Muscle layer of colon (tissue), 2 donors: Measurements from ENCODE around the gene OR11A1.

ENCODE experiments used
- H3K27ac ChIP-seq: one replicate; pipeline ENCODE4 v1.7.0; 2013; ENCODE audit warnings: low read depth, mild to moderate bottlenecking, low read length, moderate library complexity
- H3K27me3 ChIP-seq, 2 donors: one replicate each; pipeline ENCODE4 v1.7.0; 2013; ENCODE audit warnings: low read length in 2 of 2, mild to moderate bottlenecking in 2 of 2; ENCODE audit not compliant: insufficient read depth in 2 of 2, control insufficient read depth in 1 of 2
- H3K36me3 ChIP-seq: one replicate; pipeline ENCODE4 v1.7.0; 2013; ENCODE audit warnings: mild to moderate bottlenecking, low read length; ENCODE audit not compliant: insufficient read depth
- H3K4me1 ChIP-seq: one replicate; pipeline ENCODE4 v1.7.0; 2013; ENCODE audit warnings: mild to moderate bottlenecking, low read length; ENCODE audit not compliant: insufficient read depth
- H3K4me3 ChIP-seq, 2 donors: one replicate each; pipeline ENCODE4 v1.7.0; 2013; ENCODE audit warnings: low read length in 2 of 2, low read depth in 1 of 2, mild to moderate bottlenecking in 1 of 2, moderate library complexity in 1 of 2
- H3K9ac ChIP-seq: one replicate; pipeline ENCODE4 v1.7.0; 2013; ENCODE audit warnings: low read length
- H3K9me3 ChIP-seq: one replicate; pipeline ENCODE4 v1.7.0; 2013; ENCODE audit warnings: mild to moderate bottlenecking, low read length
- donor health status: abdominal sarcoma.
- donor health status: Adenocarcinoma of cecum.

Gene OR11A1

GRCh38 chr6:29456971-29457370, at the start of gene OR11A1, which contains the start of gene OR2H1:
TSS of gene OR11A1 (minus strand) at chr6:29457071. CDS start at chr6:29427641, 29,430 bp downstream.
TSS of gene OR2H1 (plus strand) at chr6:29457155. CDS start at chr6:29461770, 4,615 bp downstream.
- H3K36me3 ChIP-seq: no peaks in the 10 kb centered on the region
- H3K9ac ChIP-seq: no peak within 1 kb of the TSS
- H3K4me1 ChIP-seq: no peaks in the 10 kb centered on the region
- no peaks in the 10 kb centered on the region for H3K9me3 ChIP-seq
- H3K27me3 ChIP-seq: no peaks in the 10 kb centered on the region
- no peak within 1 kb of the TSS for H3K4me3 ChIP-seq
- no peak within 1 kb of the TSS for H3K27ac ChIP-seq

- no peak overlapping the region for H3K27ac ChIP-seq
- no peaks in the 10 kb centered on the region for H3K4me1 ChIP-seq
- H3K27me3 ChIP-seq: peaks cover 0 to 7% of the 10 kb centered on the region in 2 donors
- H3K4me3 ChIP-seq: no peak overlapping the region
- no peak overlapping the region for H3K9ac ChIP-seq
- no peaks in the 10 kb centered on the region for H3K36me3 ChIP-seq
- H3K9me3 ChIP-seq: no peaks in the 10 kb centered on the region
Observed at GRCh38 chr6:29506446-29507067, 49.7 kb upstream of the OR11A1 start.

- Histone ChIP-seq H3K4me3 (no peak overlapping the region), H3K9me3 (no peaks in the 10 kb centered on the region)
Observed at GRCh38 chr6:29505808-29506207, 48.9 kb upstream of the OR11A1 start.

GRCh38 chr6:29504961-29505360, 48.1 kb upstream of the OR11A1 start:
- Histone ChIP-seq H3K27ac (no peak overlapping the region), H3K9ac (no peak overlapping the region), H3K4me3 (no peak overlapping the region), H3K9me3 (no peaks in the 10 kb centered on the region), H3K27me3 (peaks cover 0 to 7% of the 10 kb centered on the region in 2 donors), H3K36me3 (no peaks in the 10 kb centered on the region), H3K4me1 (no peaks in the 10 kb centered on the region)

More at GRCh38 chr6:29505808-29506207, 48.9 kb upstream of the OR11A1 start:
- Histone ChIP-seq H3K27ac (no peak overlapping the region), H3K36me3 (no peaks in the 10 kb centered on the region), H3K9ac (no peak overlapping the region), H3K27me3 (peaks cover 0 to 7% of the 10 kb centered on the region in 2 donors), H3K4me1 (no peaks in the 10 kb centered on the region)

GRCh38 chr6:29502597-29502996, 45.7 kb upstream of the OR11A1 start:
- Histone ChIP-seq H3K27me3 (peaks cover 0 to 7% of the 10 kb centered on the region in 2 donors), H3K27ac (no peak overlapping the region), H3K4me1 (no peaks in the 10 kb centered on the region), H3K4me3 (no peak overlapping the region), H3K9ac (no peak overlapping the region), H3K36me3 (no peaks in the 10 kb centered on the region), H3K9me3 (no peaks in the 10 kb centered on the region)

GRCh38 chr6:29502181-29502580, 45.3 kb upstream of the OR11A1 start:
- Histone ChIP-seq H3K9me3 (no peaks in the 10 kb centered on the region), H3K27me3 (peaks cover 0 to 7% of the 10 kb centered on the region in 2 donors), H3K4me1 (no peaks in the 10 kb centered on the region), H3K9ac (no peak overlapping the region), H3K27ac (no peak overlapping the region), H3K4me3 (no peak overlapping the region), H3K36me3 (no peaks in the 10 kb centered on the region)

- H3K9me3 ChIP-seq: no peaks in the 10 kb centered on the region
- no peak overlapping the region for H3K4me3 ChIP-seq
- H3K27ac ChIP-seq: no peak overlapping the region
- no peaks in the 10 kb centered on the region for H3K4me1 ChIP-seq
- no peak overlapping the region for H3K9ac ChIP-seq
- H3K27me3 ChIP-seq: peaks cover 0 to 7% of the 10 kb centered on the region in 2 donors
- no peaks in the 10 kb centered on the region for H3K36me3 ChIP-seq
Observed at GRCh38 chr6:29501106-29501505, 44.2 kb upstream of the OR11A1 start.

- H3K36me3 ChIP-seq: no peaks in the 10 kb centered on the region
- H3K4me1 ChIP-seq: no peaks in the 10 kb centered on the region
- H3K27me3 ChIP-seq: peaks cover 0 to 7% of the 10 kb centered on the region in 2 donors
- no peaks in the 10 kb centered on the region for H3K9me3 ChIP-seq
- no peak overlapping the region for H3K9ac ChIP-seq
- no peak overlapping the region for H3K4me3 ChIP-seq
- no peak overlapping the region for H3K27ac ChIP-seq
Observed at GRCh38 chr6:29500594-29500993, 43.7 kb upstream of the OR11A1 start.

- Histone ChIP-seq H3K4me3 (no peak overlapping the region), H3K27me3 (peaks cover 0 to 7% of the 10 kb centered on the region in 2 donors), H3K4me1 (no peaks in the 10 kb centered on the region), H3K9me3 (no peaks in the 10 kb centered on the region), H3K36me3 (no peaks in the 10 kb centered on the region), H3K9ac (no peak overlapping the region), H3K27ac (no peak overlapping the region)
Observed at GRCh38 chr6:29499704-29500103, 42.8 kb upstream of the OR11A1 start.

GRCh38 chr6:29496961-29497360, 40.1 kb upstream of the OR11A1 start:
- H3K4me1 ChIP-seq: no peaks in the 10 kb centered on the region

GRCh38 chr6:29495571-29495970, 38.7 kb upstream of the OR11A1 start:
- H3K36me3 ChIP-seq: no peaks in the 10 kb centered on the region
- no peaks in the 10 kb centered on the region for H3K27me3 ChIP-seq
- H3K9ac ChIP-seq: no peak overlapping the region
- H3K4me3 ChIP-seq: no peak overlapping the region
- no peaks in the 10 kb centered on the region for H3K9me3 ChIP-seq
- no peak overlapping the region for H3K27ac ChIP-seq
- no peaks in the 10 kb centered on the region for H3K4me1 ChIP-seq

More at GRCh38 chr6:29496961-29497360, 40.1 kb upstream of the OR11A1 start:
- Histone ChIP-seq H3K27ac (no peak overlapping the region), H3K9me3 (no peaks in the 10 kb centered on the region), H3K27me3 (peaks cover 0 to 1% of the 10 kb centered on the region in 2 donors), H3K4me3 (no peak overlapping the region), H3K36me3 (no peaks in the 10 kb centered on the region), H3K9ac (no peak overlapping the region)

GRCh38 chr6:29494131-29494530, 37.3 kb upstream of the OR11A1 start:
- Histone ChIP-seq H3K4me3 (no peak overlapping the region), H3K36me3 (no peaks in the 10 kb centered on the region), H3K4me1 (no peaks in the 10 kb centered on the region), H3K27ac (no peak overlapping the region), H3K9me3 (no peaks in the 10 kb centered on the region), H3K27me3 (no peaks in the 10 kb centered on the region), H3K9ac (no peak overlapping the region)
